OCI-LY1 (cell line): ENCODE measurements around the gene BCL10.
A peak's percentile ranks its signal among the peaks of the same experiment; 100 is the strongest.

Experiments used
- H2AFZ ChIP-seq: fragments of 200-600 bp; sonication (generic), shearing (Covaris generic); 2 replicates; pipeline ENCODE4 v1.6.0; 2014; ENCODE audit warnings: antibody characterized with exemption, mild to moderate bottlenecking, low read length
- H3F3A ChIP-seq: fragments of 200-600 bp; sonication (generic), shearing (Covaris generic); 2 replicates; pipeline ENCODE4 v1.6.0; 2014; ENCODE audit warnings: mild to moderate bottlenecking, antibody characterized with exemption, low read length, moderate library complexity; ENCODE audit not compliant: insufficient read depth
- H3K27ac ChIP-seq: fragments of 200-600 bp; sonication (generic); 2 replicates; pipeline ENCODE4 v1.5.1; 2014; ENCODE audit warnings: low read length, mixed run types, mild to moderate bottlenecking, low read depth; ENCODE audit not compliant: poor library complexity, severe bottlenecking
- H3K27me3 ChIP-seq: fragments of 200-600 bp; sonication (generic); 2 replicates; pipeline ENCODE4 v1.6.0; 2014; ENCODE audit warnings: antibody characterized with exemption, mild to moderate bottlenecking, low read length, moderate library complexity; ENCODE audit not compliant: insufficient read depth
- H3K36me3 ChIP-seq: fragments of 200-600 bp; sonication (generic); 2 replicates; pipeline ENCODE4 v1.6.1; 2014; ENCODE audit warnings: mild to moderate bottlenecking, antibody characterized with exemption, low read length, moderate library complexity, mixed read lengths; ENCODE audit not compliant: insufficient read depth
- H3K4me1 ChIP-seq: fragments of 200-600 bp; sonication (generic); 2 replicates; pipeline ENCODE4 v1.5.1; 2014; ENCODE audit warnings: mild to moderate bottlenecking, low read length, moderate library complexity; ENCODE audit not compliant: insufficient read depth, severe bottlenecking
- H3K4me2 ChIP-seq: fragments of 200-600 bp; sonication (generic), shearing (Covaris generic); 2 replicates; pipeline ENCODE4 v1.6.1; 2014; ENCODE audit warnings: low read length
- H3K4me3 ChIP-seq: fragments of 200-600 bp; sonication (generic); 2 replicates; pipeline ENCODE4 v1.5.1; 2014; ENCODE audit warnings: low read length, low read depth, mild to moderate bottlenecking, mixed read lengths; ENCODE audit not compliant: poor library complexity, severe bottlenecking
- H3K79me2 ChIP-seq: fragments of 200-600 bp; shearing (Covaris generic); 2 replicates; pipeline ENCODE4 v1.6.1; 2016; ENCODE audit warnings: mixed run types, low read length, mixed read lengths; ENCODE audit not compliant: insufficient read depth
- H3K9ac ChIP-seq: fragments of 200-600 bp; sonication (generic), shearing (Covaris generic); 2 replicates; pipeline ENCODE4 v1.6.1; 2014; ENCODE audit warnings: mild to moderate bottlenecking, low read length, mixed read lengths
- H3K9me2 ChIP-seq: fragments of 200-600 bp; sonication (generic), shearing (Covaris generic); 2 replicates; pipeline ENCODE4 v1.6.1; 2014; ENCODE audit warnings: low read depth, mild to moderate bottlenecking, low read length, mixed read lengths
- H3K9me3 ChIP-seq: fragments of 200-600 bp; shearing (Covaris generic); 2 replicates; pipeline ENCODE4 v1.6.1; 2014; ENCODE audit warnings: low read length, mixed read lengths
- H4K20me1 ChIP-seq: fragments of 200-600 bp; sonication (generic), shearing (Covaris generic); 2 replicates; pipeline ENCODE4 v1.6.0; 2016; ENCODE audit warnings: mild to moderate bottlenecking, low read length; ENCODE audit not compliant: insufficient read depth
- EZH2 ChIP-seq: fragments of 200-600 bp; sonication (generic), shearing (Covaris generic); IDR thresholded peaks from 2 replicates; pipeline ENCODE4 v1.8.0; 2017; ENCODE audit warnings: borderline replicate concordance, mixed run types, mild to moderate bottlenecking, antibody characterized with exemption, low read length, moderate library complexity, mixed read lengths
- TF ChIP-seq, protein P1 (sequence below): fragments of 200-600 bp; sonication (generic), shearing (Covaris generic); IDR thresholded peaks from 2 replicates; pipeline ENCODE4 v1.5.1; 2017; ENCODE audit warnings: mild to moderate bottlenecking, antibody characterized with exemption, low read length, moderate library complexity, mixed read lengths

Gene BCL10

DNA sequence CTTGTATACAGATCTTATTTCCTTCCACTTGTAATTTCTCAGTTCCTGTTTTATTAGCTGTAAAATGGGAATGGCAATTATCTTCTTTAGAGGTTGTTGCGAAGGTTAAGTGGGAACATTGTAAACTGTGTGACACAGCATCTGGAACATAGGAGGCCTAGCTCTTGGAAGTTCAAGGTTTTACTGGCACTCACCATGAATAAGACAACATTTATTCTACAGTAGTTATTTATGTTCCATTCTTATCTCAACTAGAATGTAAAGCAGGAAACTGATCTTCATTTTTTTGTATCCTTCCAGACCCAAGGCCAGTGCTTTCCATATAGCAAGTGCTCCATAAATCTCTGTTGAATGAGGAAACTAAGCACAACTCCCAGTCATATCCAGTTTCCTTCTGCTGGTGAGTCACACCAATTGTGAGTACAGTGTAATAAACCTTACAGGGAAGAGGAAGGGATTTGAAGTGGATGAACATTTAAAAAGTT, 1.4 kb downstream of the BCL10 start:
- Histone ChIP-seq H2AFZ (no peak overlapping the region), H3F3A (no peaks in the 10 kb centered on the region), H3K27ac (peak overlapping the region; percentile 83), H3K36me3 (peaks cover 28% of the 10 kb centered on the region), H3K9ac (peak overlapping the region; percentile 81; the same call in 1 of the 2 replicates), H3K79me2 (peaks cover 36% of the 10 kb centered on the region), H3K9me3 (no peaks in the 10 kb centered on the region), H3K4me3 (peak overlapping the region; percentile 85), H3K9me2 (no peaks in the 10 kb centered on the region), H3K27me3 (no peaks in the 10 kb centered on the region), H3K4me2 (peak overlapping the region; percentile 89), H4K20me1 (no peaks in the 10 kb centered on the region), H3K4me1 (peaks cover 24% of the 10 kb centered on the region)
- TF ChIP-seq EZH2: no peak
- TF ChIP-seq, protein P1, sequence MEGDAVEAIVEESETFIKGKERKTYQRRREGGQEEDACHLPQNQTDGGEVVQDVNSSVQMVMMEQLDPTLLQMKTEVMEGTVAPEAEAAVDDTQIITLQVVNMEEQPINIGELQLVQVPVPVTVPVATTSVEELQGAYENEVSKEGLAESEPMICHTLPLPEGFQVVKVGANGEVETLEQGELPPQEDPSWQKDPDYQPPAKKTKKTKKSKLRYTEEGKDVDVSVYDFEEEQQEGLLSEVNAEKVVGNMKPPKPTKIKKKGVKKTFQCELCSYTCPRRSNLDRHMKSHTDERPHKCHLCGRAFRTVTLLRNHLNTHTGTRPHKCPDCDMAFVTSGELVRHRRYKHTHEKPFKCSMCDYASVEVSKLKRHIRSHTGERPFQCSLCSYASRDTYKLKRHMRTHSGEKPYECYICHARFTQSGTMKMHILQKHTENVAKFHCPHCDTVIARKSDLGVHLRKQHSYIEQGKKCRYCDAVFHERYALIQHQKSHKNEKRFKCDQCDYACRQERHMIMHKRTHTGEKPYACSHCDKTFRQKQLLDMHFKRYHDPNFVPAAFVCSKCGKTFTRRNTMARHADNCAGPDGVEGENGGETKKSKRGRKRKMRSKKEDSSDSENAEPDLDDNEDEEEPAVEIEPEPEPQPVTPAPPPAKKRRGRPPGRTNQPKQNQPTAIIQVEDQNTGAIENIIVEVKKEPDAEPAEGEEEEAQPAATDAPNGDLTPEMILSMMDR: no peak

- H3K36me3 ChIP-seq: peaks cover 44% of the 10 kb centered on the region
- TF ChIP-seq, protein P1: no peak
- no peak for TF ChIP-seq EZH2
Observed at GRCh38 chr1:85273397-85273796, 3.0 kb downstream of the BCL10 start.

GRCh38 chr1:85268801-85269585, 7.4 kb downstream of the BCL10 start:
- Histone ChIP-seq H3K79me2 (peaks cover 16% of the 10 kb centered on the region; the same call in 1 of the 2 replicates), H3K9ac (no peak overlapping the region), H3F3A (no peaks in the 10 kb centered on the region), H2AFZ (no peak overlapping the region), H3K9me3 (no peaks in the 10 kb centered on the region), H3K4me2 (no peak overlapping the region), H3K9me2 (no peaks in the 10 kb centered on the region), H4K20me1 (no peaks in the 10 kb centered on the region), H3K4me3 (no peak overlapping the region), H3K4me1 (peaks cover under 1% of the 10 kb centered on the region), H3K27ac (no peak overlapping the region), H3K36me3 (peaks cover 77% of the 10 kb centered on the region), H3K27me3 (no peaks in the 10 kb centered on the region)
- TF ChIP-seq, protein P1: no peak
- TF ChIP-seq EZH2: no peak

More at GRCh38 chr1:85273397-85273796, 3.0 kb downstream of the BCL10 start:
- Histone ChIP-seq H3K79me2 (peaks cover 36% of the 10 kb centered on the region), H3K27me3 (no peaks in the 10 kb centered on the region), H3K27ac (no peak overlapping the region), H3F3A (no peaks in the 10 kb centered on the region), H2AFZ (no peak overlapping the region), H3K9ac (no peak overlapping the region), H4K20me1 (no peaks in the 10 kb centered on the region), H3K4me3 (no peak overlapping the region), H3K9me3 (no peaks in the 10 kb centered on the region), H3K4me2 (no peak overlapping the region; the same call in 1 of the 2 replicates), H3K9me2 (no peaks in the 10 kb centered on the region), H3K4me1 (peaks cover 24% of the 10 kb centered on the region)
